IPS-NIHi7 (cell line): ENCODE data around the gene TFR2.
"Not testable (repeated sequence)": the region's sequence is repeated elsewhere in the genome, so short reads cannot be mapped to it uniquely, and the experiment has no call there.

Source experiments
- DNase-seq: peaks from one replicate; pipeline ENCODE4 v3.0.0; 2012; ENCODE audit warnings: mixed read lengths; ENCODE audit errors: extremely low spot score

The TFR2 gene

GRCh38 chr7:100678291-100678984, 37.1 kb upstream of the TFR2 start:
- no peak for DNase-seq

GRCh38 chr7:100677308-100678267, 36.2 kb upstream of the TFR2 start:
- no peak for DNase-seq

- DNase-seq, result no peak
These were observed 35.4 kb upstream of the TFR2 start for GRCh38 chr7:100676501-100677306.

GRCh38 chr7:100675581-100676350, 34.4 kb upstream of the TFR2 start:
- DNase-seq, result peak; percentile 73

DNA sequence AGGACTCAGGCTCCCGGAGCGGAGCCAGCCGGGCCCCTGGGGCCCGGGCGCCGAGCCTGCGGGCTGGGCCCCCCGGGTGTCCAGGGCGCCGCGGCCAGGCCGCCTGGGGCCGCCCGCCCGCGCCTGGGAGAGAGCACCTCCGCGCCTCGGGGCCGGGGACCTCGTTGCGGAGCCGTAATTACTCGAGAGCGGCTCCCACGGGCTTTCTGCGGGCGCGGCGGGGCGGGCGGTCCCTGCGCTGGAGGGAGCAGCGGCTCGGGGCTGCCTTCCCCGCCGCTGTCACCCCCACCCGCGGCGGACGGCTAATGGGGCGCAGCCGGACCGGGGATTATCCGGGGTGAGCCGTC, 33.7 kb upstream of the TFR2 start:
- DNase-seq, result no peak

DNA sequence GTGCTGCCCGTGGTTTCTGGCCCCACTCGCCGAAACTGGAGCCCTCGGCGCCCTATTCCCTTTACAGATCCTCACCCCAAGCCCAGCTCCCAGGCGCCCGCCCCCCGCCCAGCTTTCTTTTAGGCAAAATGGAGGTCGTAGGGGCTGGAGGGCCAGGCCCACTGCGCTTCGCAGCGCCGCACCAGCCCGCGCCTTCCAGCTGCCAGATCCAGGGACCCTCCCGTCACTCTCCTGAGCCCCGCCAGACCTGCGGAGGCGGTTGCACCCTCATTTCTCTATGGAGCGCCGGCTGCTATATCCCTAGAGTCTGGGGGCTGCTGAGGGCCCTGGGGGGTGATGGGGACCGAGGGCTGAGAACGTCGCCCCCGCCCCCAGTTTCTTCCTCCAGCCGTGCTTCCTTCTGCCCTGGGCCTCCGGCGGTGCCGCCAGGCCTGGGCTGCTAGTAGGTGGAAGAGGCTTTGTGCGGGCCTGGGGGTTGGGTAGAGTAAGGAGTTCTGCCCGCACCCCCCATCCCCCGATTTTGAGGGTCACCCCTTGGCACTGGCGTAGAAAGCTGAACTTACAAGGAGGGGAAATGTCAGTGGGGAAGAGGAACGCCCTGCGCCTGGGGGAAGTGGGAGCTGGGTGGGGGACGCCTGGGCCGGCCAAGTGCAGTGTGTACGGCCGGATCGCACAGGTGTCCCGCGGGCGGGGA, 33.2 kb upstream of the TFR2 start:
- no peak for DNase-seq

GRCh38 chr7:100673942-100674410, 32.6 kb upstream of the TFR2 start:
- no peak for DNase-seq

DNA sequence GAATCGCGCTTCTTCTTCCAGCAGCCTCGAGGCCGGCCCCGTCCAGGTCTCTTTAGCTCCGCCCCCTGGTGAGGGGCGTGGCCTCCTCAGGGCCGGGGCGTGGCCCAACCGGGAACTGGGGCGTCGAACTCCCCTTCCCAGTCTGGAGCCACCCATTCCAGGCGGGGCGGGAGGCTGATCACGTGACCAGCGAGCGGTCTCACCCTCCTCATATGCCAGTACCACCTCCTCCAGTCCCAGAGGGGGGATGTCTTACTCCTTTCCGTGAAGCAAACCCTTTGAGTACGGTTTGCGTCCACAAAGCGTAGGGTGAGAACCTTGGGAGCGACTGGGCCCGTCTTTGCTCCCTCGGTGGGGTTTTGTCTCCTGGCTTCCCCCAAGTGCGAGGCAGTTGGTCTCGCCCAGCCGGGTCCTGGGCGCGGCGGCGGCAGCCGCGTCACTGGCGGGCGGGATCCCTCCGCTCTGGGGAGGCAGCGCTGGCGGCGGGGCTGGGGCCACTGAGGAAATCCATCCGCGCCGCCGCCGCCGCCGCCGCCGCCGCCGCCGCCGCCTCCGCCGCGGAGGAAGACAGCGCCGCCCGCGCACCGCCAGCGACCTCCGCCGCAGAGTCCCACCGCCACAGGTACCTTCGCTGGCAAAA, 32.1 kb upstream of the TFR2 start, which contains the start of gene GNB2:
Gene GNB2, plus strand, starts transcription at position 439 of the 640 bp plus-strand sequence. CDS start 2,526 bp downstream, outside the sequence.
- peak; percentile 98 for DNase-seq

DNA sequence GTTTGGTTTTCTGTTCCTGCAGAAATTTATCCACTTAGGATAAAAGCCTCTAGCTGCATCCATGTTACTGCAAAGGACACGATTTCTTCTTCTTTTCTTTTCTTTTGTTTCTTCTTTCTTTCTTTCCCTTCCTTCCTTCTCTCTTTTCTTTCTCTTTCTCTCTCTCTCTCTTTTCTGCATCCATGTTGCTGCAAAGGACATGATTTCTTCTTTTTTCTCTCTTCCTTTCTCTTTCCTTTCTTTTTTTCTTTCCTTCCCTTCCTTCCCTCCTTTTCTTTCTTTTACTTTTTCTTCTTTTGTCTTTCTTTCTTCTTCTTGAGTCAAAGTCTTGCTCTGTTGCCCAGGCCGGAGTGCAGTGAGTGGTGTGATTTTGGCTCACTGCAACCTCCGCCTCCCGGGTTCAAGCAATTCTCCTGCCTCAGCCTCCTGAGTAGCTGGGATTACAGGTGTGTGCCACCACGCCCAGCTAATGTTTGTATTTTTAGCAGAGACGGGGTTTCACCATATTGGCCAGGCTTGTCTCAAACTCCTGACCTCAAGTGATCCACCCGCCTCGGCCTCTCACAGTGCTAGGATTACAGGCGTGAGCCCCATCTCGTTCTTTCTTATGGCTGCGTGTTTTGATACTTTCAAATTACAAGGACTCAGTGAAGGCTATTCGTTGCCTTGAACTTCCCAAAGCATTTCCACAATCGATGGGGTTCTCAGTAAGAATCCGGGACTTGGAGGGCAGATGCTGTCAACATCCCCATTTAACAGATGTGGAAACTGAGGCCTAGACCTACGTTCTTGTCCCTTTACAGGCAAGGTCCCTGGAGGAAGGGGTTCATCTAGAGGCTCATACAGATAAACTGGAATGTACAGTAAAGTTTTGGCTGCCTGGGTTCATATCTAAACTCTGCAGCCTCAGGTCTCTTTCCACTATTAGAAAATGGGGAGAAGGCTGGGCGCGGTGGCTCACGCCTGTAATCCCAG, 30.3 kb upstream of the TFR2 start:
- no peak for DNase-seq

DNA sequence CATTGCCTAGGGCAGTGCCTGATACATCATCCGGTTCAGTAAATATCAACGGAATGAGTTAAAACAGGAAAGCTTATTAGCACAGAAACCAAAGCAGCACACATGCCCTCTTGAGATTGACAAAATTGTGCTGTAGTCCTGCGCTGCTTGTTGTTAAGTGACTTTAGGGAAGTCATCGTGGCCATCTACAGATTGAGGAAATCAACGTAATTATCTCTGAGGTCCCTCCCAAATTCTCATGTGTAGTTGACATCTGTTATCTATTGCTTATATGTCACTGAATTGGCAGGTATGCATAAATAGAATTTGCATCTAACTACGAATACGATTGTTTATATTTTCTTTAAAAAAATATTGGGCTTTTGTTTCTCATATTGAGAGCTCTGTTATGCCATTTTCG, 28.7 kb upstream of the TFR2 start:
- DNase-seq, result no peak

DNA sequence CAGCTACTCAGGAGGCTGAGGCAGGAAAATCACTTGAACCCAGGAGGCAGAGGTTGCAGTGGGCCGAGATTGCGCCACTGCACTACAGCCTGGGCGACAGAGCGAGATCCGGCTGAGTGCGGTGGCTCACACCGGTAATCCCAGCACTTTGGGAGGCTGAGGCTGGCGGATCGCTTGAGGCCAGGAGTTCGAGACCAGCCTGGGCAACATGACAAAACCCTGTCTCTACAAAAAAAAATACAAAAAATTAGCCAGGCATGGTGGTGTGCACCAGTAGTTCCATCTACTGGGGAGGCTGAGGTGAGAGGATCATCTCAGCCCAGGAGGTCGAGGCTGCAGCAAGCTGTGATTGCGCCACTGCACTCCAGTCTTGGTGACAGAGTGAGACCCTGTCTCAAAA, 27.8 kb upstream of the TFR2 start:
- not testable (repeated sequence) for DNase-seq

DNA sequence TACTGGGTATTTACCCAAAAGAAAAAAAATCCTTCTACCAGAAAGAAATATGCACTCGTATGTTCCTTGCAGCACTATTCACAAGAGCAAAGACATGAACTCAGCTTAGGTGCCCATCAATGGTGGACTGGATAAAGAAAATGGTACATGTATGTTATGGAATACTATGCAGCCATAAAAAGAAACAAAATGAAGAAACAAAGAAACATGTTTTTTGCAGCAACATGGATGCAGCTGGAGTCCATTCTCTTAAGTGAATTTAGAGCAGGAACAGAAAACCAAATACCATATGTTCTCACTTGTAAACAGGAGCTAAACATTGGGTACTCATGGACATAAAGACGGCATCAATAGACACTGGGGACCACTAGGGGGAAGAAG, 26.7 kb upstream of the TFR2 start:
- no peak for DNase-seq

DNA sequence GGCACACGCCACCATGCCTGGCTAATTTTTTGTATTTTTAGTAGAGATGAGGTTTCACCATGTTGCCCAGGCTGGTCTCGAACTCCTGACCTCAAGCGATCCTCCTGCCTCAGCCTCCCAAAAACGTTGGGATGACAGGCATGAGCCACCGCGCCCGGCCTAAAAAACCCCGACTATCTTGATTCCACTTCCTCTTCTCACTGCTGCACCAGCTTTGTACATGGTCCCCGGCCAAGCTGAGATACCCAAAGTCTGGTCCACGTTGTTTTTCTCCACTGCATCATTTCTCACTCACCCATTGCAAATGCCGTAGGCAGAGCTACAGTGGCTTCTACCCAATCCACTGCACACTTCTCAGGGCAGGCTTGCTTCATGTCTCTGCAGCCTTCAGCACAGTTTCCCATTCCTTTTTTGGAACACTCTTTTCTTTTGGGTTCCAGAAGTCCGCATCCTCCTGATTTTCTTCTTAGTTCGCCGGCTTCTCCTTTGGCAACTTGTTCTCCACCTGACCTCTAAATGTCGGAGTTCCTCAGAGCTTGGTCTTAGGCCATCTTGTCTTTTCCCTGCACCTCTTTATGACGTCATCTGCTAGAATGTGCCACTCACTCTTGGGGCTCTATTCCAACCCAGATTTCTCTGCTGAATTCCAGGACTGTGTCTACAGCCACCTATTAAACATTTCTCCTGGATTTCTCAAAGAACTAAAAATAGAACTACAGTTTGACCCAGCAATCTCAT, 26.1 kb upstream of the TFR2 start:
- no peak for DNase-seq

DNA sequence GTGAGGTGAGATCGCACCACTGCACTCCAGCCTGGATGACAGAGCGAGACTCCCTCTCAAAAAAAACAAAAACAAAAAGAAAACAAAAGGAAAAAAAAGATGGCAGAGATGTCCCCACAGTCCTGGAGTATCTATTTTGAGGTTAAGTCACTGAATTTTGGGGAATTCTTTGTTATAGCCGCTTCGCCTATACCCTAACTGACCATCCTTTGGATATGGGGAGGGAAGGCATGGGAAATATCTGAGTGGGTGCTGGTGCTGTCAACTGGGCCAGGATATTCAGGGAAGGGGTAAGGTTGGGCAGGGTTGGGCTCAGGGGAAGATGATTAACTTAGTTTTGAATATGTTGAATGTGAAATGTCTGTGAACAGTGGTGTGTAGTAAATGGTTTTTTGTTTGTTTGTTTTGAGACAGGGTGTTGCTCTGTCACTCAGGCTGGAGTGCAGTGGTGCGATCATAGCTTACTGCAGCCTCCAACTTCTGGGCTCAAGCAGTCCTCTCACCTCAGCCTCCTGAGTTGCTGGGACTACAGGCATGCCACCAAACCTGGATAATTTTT, 23.9 kb upstream of the TFR2 start:
- no peak for DNase-seq

DNA sequence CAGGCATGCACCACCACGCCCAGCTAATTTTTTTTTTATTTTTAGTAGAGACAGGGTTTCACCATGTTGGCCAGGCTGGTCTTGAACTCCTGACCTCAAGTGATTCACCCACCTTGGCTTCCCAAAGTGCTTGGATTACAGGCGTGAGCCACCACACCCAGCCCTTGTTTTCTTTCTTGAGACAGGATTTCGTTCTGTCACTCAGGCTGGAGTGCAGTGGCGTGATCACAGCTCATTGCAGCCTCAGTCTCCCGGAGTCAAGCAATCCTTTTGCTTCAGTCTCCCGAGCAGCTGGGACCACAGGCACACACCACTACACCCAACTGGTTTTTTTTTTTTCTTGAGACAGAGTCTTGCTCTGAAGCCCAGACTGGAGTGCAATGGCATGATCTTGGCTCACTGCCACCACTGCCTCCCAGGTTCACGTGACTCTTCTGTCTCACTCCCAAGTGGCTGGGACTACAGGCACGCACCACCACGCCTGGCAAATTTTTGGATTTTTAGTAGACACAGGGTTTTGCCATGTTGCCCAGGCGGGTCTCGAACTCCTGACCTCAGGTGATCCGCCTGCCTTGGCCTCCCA, 20.9 kb upstream of the TFR2 start:
- DNase-seq, result not testable (repeated sequence)

- DNase-seq, result peak; percentile 100
These were observed 14.7 kb upstream of the TFR2 start, which contains the start of gene ACTL6B for GRCh38 chr7:100655908-100656674. Gene ACTL6B (minus strand): TSS chr7:100656448. CDS start chr7:100656354, 94 bp downstream.
